Measurements from ENCODE around the gene DPY19L1.
"Not testable (repeated sequence)": the region's sequence is repeated elsewhere in the genome, so short reads cannot be mapped to it uniquely, and the experiment has no call there.

DPY19L1 gene

GRCh38 chr7:35032166-35032565 lies 5.1 kb downstream of the DPY19L1 start:
- no peak for DNase-seq

- DNase-seq: no peak
These were observed 6.4 kb downstream of the DPY19L1 start for GRCh38 chr7:35030848-35031247.

DNA sequence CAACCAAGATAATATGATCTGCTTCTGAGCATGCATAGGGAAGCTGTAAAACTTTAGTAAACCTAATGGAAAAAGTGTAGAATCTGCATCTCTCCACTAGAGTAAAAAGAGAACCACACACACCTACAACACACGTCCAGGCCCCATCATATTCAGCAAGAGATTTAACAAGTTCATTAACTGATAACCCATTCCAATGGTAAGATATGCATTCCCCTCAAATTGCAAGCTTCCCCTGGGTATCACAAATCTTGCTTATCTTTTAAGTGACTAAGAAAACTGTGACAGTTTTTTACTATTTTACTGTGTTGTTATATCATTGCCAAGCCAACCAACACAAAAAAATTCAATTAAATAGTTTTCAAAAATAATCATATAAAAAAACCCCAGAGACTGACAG lies 8.0 kb downstream of the DPY19L1 start:
- no peak for DNase-seq

DNA sequence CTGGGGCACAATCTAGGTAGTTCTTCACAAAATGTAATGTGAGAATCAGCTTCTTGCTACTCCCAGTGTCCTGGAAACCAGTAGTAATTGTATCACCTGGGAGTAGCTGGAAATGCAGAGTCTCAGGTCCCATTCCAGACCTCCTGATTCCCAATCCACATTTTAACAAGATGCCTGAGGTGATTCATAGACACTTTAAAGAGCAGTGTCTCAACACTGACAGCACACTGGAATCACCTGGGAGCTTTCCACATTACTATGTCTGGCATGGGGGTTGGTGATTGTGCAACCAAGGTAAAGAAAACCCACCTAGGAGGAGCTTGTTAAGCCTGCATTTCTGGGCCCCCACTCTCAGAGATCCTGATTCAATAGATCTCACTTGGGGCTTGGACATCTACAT lies 11.1 kb downstream of the DPY19L1 start:
- no peak for DNase-seq

- DNase-seq: no peak
These were observed 11.9 kb downstream of the DPY19L1 start for GRCh38 chr7:35025369-35025870.

DNA sequence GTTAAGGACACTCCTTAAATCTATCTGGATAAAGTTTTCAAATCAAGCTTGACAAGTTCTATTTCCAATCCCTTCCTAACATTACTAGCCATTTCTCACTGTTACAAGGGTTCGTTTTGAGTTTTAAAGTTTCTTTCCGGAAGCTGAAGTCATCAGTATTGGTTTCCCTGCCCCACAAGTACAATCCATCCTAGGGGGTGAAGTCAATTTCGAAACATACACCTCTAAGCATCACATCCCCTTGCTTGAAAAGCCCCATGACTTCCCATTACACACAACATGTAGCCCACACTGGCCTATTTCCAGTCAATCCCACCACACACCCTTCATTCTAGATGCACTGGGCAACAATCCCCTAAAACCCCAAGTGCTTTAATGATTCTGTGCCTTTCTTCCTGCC lies 13.0 kb downstream of the DPY19L1 start:
- no peak for DNase-seq

DNA sequence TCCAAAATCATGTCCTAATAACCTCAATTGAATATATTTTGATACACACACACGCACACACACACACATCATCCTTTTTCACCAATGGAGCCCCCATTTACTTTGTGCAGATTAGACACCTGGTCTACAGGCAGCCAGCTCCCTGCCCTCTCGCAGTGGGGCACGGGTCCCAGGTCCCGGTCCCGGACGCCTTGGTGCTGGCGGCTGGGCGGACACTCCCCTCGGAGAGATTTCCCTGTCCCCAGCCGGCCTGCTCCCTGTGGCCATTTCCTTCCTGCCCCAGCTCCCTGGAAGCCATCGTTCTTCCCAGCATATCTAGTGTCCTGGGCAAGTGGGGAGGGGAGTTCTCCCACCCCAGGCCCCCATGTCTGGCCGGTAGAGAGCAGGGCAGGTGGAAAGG lies 14.6 kb downstream of the DPY19L1 start:
- no peak for DNase-seq

DNA sequence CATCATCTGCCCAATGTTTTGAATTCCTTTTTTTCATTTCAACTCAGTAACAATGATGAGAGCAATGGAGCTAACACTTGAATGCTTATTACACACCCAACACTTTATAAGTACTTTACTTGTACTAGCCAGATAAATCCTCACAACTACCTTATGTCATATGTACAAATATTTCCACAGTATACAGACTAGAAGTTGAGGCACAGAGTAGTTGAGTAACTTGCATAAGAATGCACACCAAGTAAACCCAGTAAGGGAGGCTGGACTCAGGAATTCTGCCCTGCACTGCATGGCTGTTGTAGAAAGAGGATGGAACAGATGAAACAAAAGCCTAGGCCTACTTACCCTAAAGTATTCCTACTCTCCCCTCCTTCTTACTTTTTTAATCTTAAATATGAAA lies 15.8 kb downstream of the DPY19L1 start:
- DNase-seq: no peak

GRCh38 chr7:35019801-35020200 lies 17.5 kb downstream of the DPY19L1 start:
- DNase-seq: no peak

DNA sequence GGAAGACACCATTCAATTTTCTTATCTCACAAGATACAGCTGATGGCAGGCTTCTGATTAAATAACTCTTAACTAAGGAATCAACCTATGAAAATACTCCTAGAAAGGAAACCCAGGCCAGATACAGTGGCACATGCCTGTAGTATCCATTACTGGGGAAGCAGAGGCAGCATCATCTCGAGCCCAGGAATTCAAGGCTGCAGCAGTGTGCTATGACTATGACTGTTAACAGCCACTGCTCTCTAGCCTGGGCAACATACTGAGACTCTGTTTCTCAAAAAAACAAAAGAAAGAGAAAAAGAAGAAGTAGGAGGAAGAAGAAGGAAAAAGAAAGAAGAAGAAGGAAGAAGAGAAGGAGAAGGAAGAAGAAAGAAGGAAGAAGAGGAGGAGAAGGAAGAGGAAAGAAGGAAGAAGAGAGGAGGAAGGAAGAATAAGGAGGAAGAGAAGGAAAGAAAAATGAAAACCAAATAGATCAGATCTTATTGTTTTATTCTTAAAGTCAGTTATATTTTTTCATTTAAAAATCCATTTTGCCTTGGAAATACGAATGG lies 18.0 kb downstream of the DPY19L1 start:
- DNase-seq: no peak

GRCh38 chr7:35015346-35015859 lies 21.9 kb downstream of the DPY19L1 start:
- no peak for DNase-seq

- DNase-seq: no peak
These were observed 25.1 kb downstream of the DPY19L1 start for GRCh38 chr7:35012160-35012559.

DNA sequence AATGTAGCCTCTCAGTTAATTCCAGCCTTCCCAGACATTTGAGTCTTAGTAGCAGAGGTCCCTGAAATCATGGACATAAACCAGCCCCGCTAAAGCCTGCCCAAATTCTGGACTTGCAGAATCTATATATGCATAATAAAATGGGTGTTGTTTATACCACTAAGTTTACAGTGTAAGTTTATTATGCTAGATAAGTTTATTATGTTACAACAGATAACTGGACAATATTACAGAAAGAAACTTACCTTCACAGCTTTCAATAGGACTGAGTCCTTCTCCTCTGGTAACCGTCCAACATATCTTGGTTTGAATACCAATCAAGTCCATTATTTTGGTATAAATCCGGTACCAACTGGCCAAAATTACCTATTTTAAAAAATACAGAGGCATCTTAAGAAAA lies 26.2 kb downstream of the DPY19L1 start:
- DNase-seq: no peak

GRCh38 chr7:35007768-35008167 lies 29.5 kb downstream of the DPY19L1 start:
- no peak for DNase-seq

DNA sequence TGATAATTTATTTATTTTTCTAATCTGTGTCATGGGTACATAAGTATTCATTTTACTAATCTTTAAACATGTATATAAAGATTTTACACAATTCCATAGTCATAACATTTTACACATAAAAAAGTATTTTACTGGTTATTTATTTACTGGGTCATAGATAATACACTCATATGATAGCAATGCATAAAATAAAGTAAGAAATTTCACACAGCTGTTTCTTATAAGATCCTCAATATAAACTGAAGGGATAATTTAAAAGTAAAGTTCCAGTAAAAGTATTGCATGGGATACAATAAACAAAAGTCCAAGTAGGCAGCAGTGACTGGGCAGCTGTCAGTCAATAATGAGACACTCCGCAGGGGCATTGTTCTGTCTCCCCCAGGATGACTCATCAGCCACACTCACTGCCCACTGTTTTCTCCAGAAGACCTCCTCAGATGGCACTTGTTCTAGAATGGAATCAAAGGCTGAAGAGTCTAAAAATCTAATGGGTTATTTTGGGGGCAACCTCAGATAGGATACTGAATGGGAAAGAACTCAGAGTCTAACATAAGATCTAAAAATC lies 32.7 kb downstream of the DPY19L1 start:
- DNase-seq: no peak

DNA sequence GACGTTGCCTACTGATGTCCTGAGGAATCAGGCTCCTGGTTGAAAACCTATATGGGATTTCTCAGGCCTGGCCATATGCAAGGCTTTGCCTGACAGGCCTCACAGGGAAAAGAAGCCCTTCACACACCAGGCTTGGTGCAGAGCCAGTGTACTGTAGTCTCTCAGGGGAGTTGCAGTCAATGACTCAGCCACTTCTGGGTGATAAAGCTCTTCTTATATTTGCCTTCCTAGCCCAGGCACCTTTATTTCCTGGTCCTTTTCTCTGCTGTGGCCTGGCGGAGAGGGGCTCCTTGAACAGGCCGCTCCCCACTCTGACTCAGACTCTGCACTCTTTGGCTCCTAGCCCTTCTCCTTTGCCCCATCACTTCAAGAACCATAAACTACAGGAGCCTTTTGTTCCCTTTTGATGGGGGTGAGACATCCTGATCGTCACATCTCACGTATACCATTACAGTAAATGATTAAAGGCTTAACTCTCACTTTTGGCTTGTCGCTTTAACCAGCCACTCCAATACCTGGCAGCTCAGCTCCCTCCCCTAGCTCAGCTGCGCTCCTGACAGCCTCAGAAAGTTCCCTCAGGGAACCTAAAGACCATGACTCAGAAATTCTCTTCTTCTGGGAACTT lies 33.5 kb downstream of the DPY19L1 start:
- no peak for DNase-seq

DNA sequence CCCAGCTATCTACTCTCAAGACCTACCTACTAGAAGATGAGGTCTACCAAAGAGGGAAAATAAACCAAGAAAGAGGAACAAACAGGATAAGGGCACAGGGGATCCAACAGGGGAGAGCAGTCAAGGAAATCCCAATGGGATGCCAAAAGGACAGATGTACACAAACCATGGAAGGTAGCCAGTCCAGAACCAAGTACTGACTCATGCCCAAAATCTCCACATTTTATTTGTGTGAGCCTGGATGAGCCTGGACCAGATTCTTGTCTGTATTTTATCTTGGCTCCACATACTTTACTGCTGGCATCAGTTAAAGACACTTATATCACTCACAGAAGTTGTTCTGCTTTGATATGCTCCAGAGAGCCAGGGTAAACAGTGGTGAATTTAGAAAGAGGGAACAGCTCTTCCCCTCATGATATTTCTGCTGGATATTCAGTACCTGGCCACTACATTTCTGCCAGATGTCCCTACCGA lies 34.1 kb downstream of the DPY19L1 start:
- not testable (repeated sequence) for DNase-seq

- DNase-seq: not testable (repeated sequence)
These were observed 39.0 kb downstream of the DPY19L1 start for GRCh38 chr7:34998335-34998734.

GRCh38 chr7:34996423-34997090 lies 40.7 kb downstream of the DPY19L1 start:
- not testable (repeated sequence) for DNase-seq

DNA sequence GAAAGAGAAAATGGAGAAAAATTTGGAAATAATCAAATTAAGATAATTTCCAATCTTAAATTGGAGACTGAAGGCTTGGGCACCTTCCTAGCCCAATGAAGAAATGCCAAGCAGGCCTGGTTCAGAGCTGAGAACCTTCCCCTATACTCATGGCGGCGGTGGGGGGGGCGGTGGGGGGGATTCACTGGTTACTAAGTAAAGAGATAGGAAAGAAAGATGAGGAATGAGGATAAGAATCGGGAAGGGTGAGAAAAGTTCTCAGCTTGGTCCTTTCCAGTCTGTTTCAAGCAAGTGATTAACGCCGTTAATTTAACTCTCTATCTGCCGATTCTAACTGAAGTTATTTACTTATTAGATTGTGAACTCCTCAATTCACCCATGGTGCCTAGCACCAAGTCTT lies 41.5 kb downstream of the DPY19L1 start:
- DNase-seq: no peak

DNA sequence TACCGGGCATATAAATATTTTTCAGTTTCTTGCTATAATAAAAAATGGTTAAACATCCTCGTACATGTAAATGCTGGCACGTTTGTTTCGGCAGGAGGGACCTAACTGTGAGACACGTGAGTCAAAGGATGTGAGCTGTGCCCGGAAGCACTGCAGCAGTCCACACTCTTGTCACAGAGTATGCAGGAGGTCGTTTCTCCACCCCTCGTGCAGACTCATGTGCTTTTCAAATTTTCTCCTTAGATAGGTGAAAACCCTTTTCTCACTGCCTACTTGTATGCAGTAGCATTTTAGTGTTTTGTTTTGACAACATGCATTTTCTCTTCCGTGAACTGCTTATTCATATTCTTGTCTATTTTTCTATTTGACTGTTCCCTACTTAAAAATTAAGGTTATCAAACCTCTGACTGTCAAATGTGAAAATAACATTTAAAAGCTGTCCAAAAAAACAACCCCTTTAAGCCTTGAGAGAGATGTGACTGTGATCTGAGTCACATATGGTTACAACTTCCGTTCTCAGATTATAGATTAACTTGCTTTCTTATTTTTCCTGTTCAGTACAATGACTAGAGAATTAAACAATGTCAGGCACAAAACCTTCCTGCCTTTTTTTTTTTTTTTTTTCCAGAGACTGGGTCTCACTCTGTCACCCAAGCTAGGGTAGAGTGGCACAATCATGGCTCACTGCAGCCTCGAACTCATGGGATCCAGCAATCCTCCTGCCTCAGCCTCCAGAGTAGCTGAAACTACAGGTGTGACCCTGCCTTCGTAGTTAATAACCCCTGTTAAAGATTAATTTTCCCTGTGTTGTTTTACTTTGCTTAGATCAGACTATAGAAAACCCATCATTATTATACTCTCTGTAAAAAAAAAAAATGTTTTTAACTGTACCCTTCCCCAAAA lies 45.1 kb downstream of the DPY19L1 start:
- no peak for DNase-seq

DNA sequence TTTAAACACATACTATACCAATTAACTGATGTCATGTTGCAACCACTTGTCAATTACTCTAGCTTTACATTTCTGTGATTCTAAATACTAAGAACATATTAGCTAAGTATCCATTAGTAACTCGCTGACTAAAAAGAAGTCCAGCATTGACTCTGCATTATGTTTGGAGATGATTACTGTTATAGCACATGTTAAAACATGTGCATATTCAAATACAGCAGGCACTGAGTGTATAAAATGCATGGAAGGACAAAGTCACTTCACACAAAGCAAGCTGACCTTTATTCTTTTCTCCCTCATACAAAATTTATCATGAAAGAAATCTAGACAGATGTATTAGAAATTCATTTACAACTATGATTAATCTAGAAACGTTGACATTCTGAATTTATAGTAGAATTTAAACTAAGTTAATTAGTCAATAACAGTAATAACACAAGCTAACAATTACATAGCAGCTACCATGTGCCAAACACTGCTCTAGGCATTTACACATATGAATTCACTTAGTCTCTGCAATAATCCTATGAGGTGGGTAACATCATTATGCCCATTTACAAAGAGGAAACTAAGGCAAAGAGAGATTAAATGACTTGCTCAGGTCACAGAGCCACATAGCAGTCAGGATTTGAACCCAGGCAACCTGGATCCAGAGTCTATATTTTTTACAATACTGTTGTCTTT lies 48.7 kb downstream of the DPY19L1 start:
- DNase-seq: not testable (repeated sequence)

Measured in femur (tissue), 1 donor.